HG03457 (cell line): ENCODE measurements around the gene KCNQ1.

Experiments
- ATAC-seq: cut with Tn5 transposase; IDR thresholded peaks from one replicate; pipeline ENCODE4 v1.9.1; 2021; ENCODE audit warnings: moderate number of reproducible peaks; ENCODE audit not compliant: unreplicated experiment

Gene KCNQ1

DNA sequence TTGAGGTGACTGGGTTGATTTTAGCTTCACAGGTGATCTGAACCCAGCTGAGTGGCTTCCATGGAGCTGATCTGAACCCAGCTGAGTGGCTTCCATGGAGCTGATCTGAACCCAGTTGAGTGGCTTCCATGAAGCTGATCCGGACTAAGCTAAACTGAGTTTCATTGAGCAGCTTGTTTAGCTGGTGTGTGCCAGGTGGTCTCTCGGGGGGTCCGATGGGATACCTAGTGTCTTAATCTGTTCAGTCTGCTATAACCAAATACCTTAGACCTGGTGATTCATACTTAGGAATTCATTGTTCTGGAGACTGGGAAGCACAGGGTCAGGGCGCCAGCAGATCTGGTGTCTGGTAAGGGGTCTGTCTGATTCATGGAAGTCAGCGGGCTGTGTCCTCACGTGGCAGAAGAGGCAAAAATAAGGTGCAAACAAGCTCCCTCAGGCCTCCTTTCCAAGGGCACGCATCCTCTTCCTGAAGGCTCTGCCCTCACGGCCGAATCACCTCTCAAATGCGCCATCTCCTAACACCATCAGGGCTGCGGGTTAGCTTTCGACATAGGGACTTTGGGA is 307.5 kb downstream of the KCNQ1 start:
- no peak for ATAC-seq

DNA sequence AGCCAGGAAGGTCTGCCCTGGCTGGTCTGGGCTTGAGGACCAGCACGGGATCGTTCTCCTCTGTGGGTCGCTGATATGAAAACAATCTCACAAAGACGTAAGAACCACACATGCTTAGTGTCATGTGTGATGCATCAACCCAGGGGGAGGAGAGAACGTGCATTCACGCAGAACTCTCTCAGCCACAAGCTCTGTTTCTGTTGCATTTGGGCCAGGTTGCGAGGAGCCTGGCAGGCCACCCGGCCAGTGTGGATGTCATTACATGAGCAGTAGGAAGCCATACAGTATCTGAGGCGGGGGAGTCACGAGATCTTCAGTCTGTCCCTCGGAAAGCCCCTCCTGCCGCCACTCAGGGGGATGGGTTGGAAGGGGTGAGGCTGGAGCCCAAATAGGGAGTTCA is 308.1 kb downstream of the KCNQ1 start:
- no peak for ATAC-seq

DNA sequence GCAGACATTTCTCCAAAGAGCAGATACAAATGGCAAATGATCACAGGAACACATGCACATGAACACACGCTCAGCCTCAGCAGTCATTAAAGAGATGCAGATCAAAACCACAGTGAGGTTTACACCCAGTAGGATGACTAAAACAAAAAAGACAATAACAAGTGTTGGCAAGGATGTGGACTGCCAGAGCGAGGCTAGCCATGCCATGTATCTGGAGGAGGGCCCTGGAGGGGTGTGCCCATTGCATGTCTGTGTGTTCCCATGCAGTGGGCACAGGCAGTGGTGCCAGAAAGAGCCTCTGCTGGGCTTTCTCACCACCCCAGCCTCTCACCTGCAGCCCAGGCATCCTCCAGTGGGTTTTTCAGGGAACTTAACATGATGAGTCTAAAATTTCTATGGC is 309.2 kb downstream of the KCNQ1 start:
- no peak for ATAC-seq

DNA sequence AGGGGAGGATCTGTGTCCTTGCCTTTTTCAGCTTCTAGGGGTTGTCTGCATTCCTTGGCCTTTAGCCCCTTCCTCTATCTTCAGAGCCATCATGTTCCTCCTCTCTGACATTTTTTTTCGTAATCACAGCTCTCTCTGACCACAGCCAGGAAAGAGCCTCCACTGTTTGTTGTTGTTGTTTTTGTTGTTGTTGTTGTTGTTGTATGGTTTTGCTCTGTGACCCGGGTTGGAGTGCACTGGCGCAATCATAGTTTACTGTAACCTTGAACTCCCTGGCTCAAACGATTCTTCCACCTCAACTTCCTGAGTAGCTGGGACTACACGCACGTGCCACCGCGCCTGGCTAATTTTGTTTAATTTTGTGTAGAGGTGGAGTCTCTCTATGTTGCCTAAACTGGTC is 310.3 kb downstream of the KCNQ1 start:
- no peak for ATAC-seq

DNA sequence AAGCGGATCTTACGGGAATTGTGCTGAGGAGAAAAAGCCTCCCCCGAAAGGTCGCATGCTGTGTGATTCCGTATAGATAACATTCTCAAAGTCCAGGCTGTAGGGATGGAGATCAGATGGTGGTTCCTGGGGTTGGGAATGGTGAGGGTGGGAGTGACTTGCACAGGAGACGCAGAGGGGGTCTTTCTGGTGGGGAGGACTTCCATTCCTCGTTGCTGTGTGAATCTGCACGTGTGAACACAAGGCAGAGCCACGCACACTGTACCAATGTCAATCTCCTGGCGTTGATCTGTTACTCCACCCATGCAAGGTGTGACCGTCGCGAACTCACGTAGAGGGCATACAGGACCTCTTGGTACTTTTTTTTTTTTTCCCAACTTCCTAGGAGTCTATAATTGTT is 313.9 kb downstream of the KCNQ1 start:
- no peak for ATAC-seq

DNA sequence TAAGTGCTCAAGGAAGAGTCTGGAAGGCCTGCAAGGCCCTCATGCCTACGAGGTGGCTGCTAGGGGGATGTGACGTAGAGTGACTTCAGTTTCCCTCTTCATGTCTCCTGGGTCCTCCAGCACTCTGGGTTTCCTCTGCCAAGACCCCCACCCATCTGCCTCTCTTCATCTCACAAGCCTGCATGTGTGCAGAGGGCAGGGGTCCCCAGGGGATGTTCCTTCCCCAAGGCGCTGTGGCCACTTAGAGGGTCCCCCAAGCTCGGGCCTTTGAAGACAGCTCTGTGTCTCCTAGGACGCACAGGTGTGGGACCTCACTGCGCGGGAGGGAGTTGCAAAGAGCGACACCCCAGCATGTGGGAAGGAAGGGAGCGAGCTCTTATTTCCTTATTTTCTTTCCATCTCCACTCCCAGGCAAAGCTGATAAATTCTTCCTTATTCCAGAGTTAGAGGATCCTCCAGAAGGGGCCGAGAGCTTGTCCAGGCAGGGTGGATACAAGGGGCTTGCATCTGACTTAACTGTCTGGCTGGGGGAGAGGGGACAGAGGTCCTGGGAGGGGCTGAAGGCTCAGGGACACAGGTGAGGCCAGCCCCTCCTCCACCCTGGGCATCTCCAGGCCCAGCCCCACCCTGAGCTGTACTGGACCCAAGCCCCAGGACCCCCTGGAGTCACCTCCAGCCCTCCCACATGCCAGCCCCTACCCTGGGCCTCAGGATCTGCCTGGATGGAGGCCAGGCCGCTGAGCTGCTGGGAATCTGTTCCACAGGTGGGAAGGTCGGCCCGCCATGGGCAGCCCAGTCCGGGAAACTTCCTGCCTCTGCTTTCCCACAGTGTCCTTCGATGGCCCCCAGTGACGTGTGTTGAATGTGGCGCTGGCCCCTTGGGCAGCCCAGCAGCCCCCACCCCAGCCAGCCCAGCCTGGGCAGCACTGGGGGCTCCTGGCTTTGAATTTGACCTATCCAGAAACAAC is 314.7 kb downstream of the KCNQ1 start:
- no peak for ATAC-seq

DNA sequence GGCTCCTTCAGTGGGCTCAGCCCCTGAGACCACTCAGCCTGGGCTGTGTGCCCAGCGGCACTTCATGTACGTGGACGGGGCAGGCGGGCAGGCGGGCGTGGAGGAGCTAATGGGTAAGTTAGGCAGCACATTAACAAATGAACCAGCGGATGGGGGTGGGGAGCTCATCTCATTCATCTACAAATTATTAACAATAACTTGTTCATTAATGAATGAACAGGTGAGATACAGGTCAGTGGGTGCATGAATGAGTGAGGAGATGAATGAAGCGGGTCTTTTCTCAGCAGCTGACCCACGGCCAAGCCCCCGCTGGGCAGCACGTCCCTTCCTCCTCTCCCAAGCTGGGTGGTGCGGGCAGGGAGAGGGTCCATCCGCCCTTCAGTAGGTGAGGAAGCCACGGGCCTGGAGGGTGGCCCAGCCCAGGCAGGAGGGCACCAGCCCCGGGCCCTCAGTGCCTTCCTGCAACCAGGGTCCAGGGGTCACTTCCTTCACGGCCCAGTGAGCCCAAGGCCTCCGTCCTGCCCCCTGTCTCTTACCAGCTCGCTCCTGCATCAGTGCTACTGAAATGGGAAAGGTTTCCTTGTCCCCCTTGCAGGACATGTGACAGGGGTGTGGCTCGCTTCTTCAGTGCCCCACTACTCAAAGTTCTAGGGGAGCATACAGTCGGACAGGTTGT is 315.5 kb downstream of the KCNQ1 start:
- ATAC-seq, result no peak

DNA sequence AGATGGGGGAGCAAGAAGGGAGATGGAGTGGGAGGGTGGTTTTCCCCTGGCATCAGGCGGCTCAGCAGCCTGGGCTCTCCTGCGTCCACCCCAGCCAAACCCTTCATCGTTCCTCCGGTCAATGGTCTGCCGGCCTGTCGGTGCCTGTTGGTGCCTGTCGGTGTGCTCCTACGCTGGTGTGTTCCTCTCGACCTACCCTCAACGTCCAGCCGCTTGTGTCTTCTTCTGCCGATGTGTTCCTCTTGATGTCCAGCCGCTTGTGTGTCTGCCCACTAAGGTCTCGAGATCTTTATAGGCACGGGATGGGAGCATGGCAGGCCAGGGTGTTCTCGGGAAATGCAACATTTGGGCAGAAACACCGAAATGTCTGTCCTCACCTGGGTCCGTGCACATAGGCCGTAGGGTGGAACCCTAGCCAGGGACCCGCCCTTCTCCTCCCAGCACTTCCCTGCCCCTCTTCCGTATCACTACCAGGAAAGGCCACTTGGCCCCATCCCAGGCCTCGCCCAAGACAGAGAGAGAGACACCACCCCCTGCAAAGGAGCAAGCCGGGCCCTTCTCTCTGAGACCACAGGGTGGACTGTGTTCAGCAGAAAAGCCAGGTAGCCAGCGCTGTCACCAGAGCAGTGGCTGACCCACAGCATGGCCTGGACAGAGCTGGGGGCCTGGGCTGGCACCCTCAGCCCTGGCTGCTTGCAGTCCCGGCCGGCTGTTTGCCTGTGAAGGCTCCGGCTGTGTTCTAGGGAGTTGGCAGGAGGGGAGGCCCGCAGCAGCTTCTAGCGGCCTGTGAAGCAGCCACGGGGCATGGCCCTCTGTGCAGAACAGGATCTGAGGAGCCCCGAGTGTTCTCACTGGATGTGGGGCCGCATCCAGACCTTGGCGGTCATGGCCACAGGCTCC is 316.6 kb downstream of the KCNQ1 start:
- no peak for ATAC-seq

DNA sequence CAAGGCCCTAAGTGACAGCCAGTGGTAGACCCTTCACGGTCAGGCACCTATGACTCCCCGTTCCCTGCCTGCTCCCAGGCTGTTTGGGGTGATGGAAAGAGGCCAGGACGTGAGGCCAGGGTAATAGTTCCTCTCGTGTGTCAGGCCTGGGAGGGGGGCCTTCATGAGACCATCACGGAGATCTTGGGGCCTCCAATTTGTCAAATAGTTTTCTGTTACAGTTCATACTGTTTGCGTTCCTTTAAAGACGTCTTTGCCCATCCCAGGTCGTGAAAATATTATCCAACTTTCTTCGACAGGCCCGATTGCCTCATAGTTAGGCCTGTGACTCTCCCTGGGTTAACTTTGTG is 317.2 kb downstream of the KCNQ1 start:
- ATAC-seq, result no peak

DNA sequence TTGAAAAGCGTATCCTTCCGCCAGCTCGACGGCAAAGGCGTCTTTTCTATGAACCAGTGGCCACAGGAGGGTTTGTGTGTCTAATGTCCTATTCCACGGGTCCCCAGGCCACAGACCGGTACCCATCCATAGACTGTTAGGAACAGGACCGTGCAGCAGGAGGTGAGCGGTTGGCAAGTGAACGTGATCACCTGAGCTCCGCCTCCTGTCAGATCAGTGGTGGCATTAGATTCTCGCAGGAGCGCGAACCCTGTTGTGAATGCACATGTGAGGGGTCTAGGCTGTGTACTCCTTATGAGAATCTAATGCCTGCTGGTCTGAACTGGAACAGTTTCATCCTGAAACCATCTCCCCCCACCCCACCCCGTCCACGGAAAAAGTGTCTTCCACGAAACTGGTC is 317.6 kb downstream of the KCNQ1 start:
- no peak for ATAC-seq

DNA sequence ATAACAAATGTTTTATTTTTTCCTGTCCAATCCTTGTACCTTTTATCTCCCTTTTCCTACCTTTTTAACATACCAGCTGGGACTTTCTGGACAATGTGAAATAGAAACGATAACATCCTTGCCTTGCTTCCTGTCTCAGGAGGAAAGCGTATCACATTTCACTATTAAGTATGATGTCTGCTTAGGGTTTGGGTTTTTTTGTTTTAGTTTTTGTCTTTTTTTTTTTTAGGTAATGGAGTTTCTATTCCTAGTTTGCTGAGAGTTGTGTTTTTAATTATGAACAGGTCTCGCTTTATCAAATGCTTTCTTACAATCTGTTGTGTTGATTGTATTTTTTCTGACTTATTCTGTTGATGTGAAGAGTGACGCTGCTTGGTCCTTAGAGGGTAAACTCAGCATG is 319.2 kb downstream of the KCNQ1 start:
- ATAC-seq, result no peak

DNA sequence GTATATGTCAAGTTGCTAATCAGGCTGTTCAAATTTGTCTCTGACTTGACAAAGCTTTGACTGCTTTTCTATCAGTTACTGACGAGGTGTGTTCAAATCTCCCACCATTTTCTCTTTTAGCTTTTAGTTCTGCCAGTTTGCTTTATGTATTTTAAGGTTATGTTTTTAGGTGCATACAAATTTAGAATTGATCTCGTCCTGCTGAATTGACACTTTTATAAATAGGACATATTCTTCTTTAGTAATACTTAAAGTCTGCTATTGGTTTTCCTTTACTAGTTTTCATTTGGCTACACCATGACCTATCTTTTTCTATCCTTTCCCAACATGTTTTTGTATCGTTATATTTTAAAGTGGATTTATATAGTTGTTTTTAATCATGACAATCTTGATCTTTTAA is 320.7 kb downstream of the KCNQ1 start:
- no peak for ATAC-seq

DNA sequence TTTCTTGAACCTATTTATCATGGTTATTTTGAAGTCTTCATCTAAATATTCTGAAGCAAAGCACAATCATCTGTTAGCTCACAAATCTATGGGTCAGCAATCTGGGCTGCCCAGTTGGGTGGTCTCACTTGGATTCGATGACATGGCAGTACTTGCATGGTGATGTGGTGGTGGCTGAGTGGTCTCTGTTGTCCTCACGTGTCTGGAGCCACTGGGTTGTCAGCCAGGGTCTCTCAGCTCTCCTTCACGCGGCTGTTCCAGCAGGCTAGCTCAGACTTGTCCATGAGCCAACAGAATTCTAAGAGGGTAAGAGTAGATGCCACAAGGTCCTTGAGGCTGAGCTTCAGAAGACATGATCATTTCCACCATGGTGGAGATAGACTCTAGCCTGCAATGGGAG is 321.4 kb downstream of the KCNQ1 start:
- no peak for ATAC-seq

DNA sequence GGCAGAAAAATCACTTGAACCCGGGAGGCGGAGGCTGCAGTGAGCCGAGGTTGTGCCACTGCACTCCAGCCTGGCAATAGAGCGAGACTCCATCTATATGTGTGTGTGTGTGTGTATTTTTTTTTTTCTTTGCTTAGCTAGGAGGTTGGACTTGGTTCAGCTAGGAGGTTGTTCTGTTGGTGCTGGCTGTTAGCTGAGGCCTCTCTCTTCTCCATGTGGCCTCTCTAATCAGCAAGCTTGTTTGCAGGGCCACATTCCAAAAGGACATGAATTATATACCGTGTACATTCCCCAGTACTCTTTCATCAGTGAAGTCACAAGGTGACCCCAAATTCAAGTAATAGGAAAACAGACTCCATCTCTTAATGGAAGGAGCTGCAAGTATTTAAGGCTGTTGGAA is 322.3 kb downstream of the KCNQ1 start:
- no peak for ATAC-seq

DNA sequence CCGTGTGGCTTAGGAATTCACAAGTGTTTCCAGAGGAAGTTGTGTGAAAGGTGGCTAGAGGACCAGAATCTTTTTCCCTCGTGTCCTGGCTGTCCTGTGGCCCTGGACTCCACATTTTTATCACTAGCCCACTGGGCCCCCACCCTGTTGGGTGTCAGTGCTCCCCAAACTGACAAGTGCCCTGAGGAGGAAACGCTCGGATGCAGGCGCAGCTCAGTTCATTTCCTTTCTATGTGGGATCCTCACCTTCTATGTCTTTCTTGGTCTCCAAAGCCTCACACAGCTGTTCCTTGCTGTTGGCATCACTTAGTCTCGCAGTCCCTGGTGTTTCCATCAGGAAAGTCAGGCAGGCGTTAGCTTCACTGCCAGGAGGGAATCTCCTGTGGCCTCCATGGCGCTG is 323.0 kb downstream of the KCNQ1 start:
- ATAC-seq, result no peak

DNA sequence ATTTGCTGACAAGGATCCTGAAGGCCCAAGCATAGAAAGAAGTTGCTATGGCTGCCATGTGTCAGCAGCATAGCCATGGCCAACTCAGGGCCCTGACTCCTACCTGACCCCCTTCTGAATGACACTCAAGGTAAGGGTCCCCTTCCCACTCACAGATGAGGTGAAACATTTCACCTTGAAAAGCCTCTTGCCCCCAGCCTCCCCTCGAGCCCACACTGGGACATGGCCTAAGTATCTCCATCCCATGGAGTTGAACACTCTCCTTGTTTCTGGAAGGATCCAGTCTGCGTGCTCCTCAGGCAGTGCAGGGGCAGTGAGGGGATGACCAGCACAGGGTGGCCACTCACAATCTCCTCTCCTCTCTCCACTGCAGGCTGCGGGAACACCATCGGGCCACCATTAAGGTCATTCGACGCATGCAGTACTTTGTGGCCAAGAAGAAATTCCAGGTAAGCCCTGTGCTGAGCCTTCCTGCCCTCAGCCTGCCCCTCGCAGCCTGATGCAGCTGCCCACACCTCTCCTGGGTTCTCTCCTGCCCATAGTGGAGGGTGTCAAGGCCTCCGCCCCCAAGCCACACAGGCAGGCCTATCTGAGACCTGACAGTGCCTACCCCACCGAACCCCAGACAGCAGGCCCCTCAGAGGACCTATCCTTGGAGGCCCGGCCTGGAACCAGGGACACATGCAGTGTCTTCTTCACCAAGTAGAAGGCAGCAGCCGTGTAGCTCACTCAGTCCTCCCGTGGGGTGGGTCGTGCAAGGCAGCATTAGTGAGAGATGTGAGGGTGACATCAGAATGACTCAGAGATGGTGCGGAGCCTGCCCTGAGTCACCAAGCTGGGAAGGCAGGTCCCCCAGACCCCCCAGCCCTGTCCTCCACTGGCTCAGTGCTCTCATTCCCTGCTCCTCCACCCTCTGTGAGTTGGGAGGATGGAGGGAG is 323.9 kb downstream of the KCNQ1 start:
- ATAC-seq, result no peak

DNA sequence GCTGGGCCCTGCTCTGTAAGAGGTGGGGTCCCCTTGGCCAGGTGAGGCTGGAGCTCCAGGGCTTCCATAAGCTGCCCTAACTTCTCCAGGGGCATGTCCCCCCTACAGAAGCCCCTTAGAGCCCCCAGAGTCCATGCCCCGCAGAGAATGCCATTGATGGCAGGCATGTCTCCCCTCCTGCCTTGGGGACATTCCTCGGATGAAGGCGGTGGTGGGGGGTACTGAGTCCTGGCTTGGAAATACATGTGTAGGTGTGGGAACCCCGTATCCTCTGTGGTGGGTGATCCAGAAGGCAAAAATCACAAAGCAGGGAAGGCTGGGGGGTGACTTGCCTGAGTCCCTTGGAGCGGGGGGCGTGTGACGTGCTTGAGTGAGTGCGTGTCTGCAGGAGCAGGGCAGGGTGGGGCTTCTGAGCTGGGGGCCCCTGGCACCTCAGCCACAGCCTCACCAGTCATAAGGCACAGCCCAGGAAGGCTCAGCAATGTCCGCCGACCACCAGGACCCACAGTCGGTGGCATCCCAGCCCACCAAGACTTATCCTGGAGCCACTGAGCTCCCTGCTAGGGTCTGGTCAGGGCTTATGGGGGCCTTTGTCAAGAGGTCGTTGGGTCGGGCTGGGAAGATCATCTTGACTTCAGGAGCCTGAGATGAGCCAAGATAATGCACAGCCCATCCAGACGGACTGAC is 324.7 kb downstream of the KCNQ1 start:
- no peak for ATAC-seq

DNA sequence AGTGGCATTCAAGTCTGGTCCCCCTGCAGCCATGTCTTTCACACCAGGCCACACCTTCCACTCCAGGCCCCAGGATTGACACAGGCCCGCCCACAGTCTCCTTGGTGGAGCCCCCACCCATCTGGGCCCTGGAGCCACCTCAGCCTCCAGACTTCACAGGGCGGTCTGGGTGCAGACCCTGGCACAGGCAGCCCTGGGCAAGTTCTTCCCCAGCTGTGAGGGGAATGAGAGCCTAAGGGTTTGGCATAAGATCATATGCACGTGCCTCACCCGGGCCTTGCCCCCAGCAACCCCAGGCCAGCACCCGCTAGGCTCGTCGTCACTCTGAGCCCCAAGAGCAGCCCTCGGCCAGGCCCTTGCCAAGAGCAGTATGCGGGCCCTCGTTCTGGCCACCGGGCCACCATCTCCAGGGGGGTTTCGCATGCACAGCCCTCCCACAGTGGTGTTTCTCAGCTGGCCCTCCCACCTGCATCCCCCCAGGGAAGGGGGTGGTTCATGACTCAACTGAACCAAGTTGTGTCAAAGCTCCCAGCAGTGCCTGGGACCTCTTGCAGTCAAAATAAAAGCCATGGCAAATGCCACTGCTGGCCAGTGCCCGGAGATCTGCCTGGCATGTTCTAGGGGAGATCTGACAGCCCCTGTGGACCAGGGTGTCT is 325.4 kb downstream of the KCNQ1 start:
- no peak for ATAC-seq

DNA sequence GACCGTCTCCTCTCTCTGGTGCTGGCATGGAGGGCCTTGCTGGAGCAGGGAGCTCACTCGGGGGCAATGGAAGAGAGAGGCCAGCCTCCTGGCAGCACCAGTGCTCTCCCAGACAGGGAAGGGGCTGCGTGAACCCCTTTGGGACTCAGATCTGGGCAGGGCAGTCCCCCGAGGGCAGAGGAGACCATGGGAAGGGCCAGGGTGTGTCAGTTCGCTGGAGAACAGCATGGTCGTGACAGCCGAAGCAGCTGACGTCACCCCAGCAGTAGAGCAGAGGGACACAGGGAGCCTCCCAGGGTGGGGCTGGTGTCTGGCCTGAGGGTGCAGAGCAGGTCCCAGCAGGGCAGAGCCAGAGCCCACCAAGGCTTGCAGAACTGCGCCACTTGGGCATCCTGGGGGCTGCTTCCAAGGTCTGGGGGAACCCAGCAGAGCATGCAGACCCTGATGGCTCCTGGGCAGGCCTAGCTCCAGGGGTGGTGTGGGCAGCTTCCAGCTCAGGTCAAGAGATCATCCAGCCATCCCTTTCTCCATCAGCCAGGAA is 326.0 kb downstream of the KCNQ1 start:
- no peak for ATAC-seq
